Progenitor cell of endocrine pancreas (in vitro differentiated cells): ENCODE data around the gene MRPL16. TPM values are rescaled to one million over a fixed set of nuclear protein-coding genes. Genes with fewer than 3 reads are reported as not detected.
A peak's percentile ranks its signal among the peaks of the same experiment; 100 is the strongest.

Experiments
- DNase-seq: peaks from one replicate; pipeline ENCODE4 v3.0.0; 2021; ENCODE audit warnings: low spot score; ENCODE audit not compliant: unreplicated experiment
- H3K27ac Mint-ChIP-seq: 2 replicates; pipeline ENCODE4 v1.8.0; 2021; ENCODE audit warnings: mild to moderate bottlenecking, moderate library complexity, mixed read lengths
- H3K27me3 Mint-ChIP-seq: 2 replicates; pipeline ENCODE4 v1.8.0; 2021; ENCODE audit warnings: mixed read lengths
- H3K36me3 Mint-ChIP-seq: 2 replicates; pipeline ENCODE4 v1.8.0; 2022; ENCODE audit warnings: mixed read lengths; ENCODE audit not compliant: insufficient read depth
- H3K4me1 Mint-ChIP-seq: 2 replicates; pipeline ENCODE4 v1.8.0; 2021; ENCODE audit warnings: low read depth, mixed read lengths
- H3K4me3 Mint-ChIP-seq: 2 replicates; pipeline ENCODE4 v1.8.0; 2021; ENCODE audit warnings: low read depth, mild to moderate bottlenecking, moderate library complexity, mixed read lengths
- H3K9me3 Mint-ChIP-seq: 2 replicates; pipeline ENCODE4 v1.8.0; 2021; ENCODE audit warnings: low read depth, mixed read lengths
- CTCF ChIP-seq: fragments of 200-600 bp; sonication (generic); IDR thresholded peaks from one replicate; pipeline ENCODE4 v1.5.0; 2021; ENCODE audit warnings: antibody characterized with exemption, mild to moderate bottlenecking; ENCODE audit not compliant: unreplicated experiment
- total RNA-seq: library from RNA; stranded (reverse); gene quantifications from 2 replicates; pipeline ENCODE4 v1.2.1, GENCODE V29; 2021

The MRPL16 gene
- total RNA-seq, 1 donor from 2014 or later, result 44.7 TPM

DNA sequence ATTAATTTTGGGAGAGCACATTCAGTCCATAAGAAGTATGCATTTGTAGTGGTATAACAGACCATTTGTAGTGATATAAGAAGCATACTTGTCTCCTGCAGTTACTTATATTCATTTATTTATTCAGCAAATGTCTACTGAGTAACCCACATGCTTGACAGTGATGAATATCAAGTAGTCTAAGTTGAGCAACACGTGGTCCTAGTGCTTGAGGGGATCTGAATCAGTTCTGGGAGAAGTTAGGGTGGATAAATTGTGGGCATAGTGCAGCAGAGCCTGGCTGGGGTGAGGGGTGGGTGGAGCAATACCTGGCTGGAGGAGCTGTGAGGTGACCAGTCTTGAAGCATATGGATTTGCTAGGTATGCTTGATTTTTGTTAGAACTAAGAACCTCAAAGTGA is 31.1 kb downstream of the MRPL16 start:
- no peak for DNase-seq
- no peaks in the 10 kb centered on the region for H3K27me3 Mint-ChIP-seq
- peaks cover 22% of the 10 kb centered on the region for H3K4me1 Mint-ChIP-seq
- H3K4me3 Mint-ChIP-seq, result no peak overlapping the region
- H3K27ac Mint-ChIP-seq, result no peak overlapping the region
- peaks cover 41% of the 10 kb centered on the region for H3K36me3 Mint-ChIP-seq
- TF ChIP-seq CTCF, result no peak
- peaks cover 5% of the 10 kb centered on the region for H3K9me3 Mint-ChIP-seq

- DNase-seq, result no peak
- Mint-ChIP-seq H3K27ac (peak overlapping the region; percentile 94), H3K36me3 (peaks cover 38% of the 10 kb centered on the region), H3K27me3 (no peaks in the 10 kb centered on the region), H3K4me3 (no peak overlapping the region), H3K4me1 (peaks cover 22% of the 10 kb centered on the region), H3K9me3 (no peaks in the 10 kb centered on the region)
- TF ChIP-seq CTCF, result no peak
Observed at GRCh38 chr11:59778122-59778521, 32.5 kb downstream of the MRPL16 start.

- no peak overlapping the region for H3K4me3 Mint-ChIP-seq
- H3K27me3 Mint-ChIP-seq, result no peaks in the 10 kb centered on the region
- peak overlapping the region; percentile 75 for H3K27ac Mint-ChIP-seq
- H3K4me1 Mint-ChIP-seq, result peaks cover 27% of the 10 kb centered on the region
- no peak for TF ChIP-seq CTCF
- H3K36me3 Mint-ChIP-seq, result peaks cover 37% of the 10 kb centered on the region
- no peaks in the 10 kb centered on the region for H3K9me3 Mint-ChIP-seq
- no peak for DNase-seq
Observed at GRCh38 chr11:59777104-59777503, 33.5 kb downstream of the MRPL16 start.

DNA sequence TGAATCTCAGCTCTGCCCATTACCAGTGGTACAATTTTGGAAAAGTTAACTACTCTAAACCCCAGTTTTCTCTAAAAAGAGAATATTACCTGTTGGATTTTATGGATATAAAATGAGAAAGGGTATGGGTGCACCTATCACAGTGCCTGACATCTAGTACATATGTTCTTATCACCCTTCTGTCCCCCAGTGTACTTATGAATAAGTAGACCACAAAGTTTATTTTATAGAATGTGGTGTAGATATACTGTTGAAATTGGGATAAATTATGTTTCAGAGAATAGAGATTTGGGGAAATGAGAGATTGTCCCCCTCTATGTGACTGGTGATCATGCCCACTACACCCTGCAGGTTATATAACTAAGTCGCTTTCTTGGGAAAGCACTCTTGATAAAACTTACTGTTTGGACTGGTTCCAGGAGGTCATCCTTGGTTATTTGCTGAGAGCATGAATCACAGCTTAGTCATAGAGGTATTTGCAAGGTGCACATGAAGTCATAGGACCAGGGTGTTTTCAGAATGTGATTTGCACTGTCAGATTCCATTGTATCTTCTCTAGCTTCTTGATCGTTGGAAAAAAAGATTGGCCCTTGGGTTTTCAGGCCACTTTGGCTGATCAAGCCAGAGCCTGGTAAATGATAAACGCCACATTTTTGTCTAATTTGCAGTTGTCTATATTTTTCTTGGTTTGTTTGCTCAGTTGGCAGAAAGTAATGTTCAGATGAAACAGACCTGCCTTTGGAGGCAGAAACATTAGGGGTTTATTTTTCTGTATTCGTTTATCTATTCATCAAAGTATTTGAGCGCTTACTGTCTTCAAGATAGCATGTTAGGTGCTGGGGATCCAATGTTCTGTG is 34.1 kb downstream of the MRPL16 start:
- H3K9me3 Mint-ChIP-seq, result no peaks in the 10 kb centered on the region
- H3K27me3 Mint-ChIP-seq, result no peaks in the 10 kb centered on the region
- no peak for DNase-seq
- peak overlapping the region; percentile 75 for H3K27ac Mint-ChIP-seq
- peaks cover 34% of the 10 kb centered on the region for H3K4me1 Mint-ChIP-seq
- TF ChIP-seq CTCF, result no peak
- no peak overlapping the region for H3K4me3 Mint-ChIP-seq
- peaks cover 31% of the 10 kb centered on the region for H3K36me3 Mint-ChIP-seq

DNA sequence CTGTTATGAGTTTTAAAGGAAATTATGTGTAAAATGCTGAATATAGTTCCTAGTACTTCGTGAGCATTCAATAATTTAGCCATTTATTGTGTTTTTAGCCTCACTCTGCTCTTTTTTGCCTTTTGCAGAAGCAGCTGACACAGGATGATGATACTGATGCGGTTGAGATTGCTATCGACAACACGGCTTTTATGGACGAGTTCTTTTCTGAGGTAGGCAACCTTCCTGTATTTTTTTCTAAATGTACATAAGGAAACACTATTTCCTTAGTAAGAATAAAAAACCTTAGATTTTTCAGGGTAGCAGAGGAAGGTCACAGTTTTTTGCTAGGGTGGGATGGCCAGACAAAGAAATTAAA is 37.5 kb downstream of the MRPL16 start:
- no peak for DNase-seq
- TF ChIP-seq CTCF, result no peak
- H3K36me3 Mint-ChIP-seq, result peaks cover 19% of the 10 kb centered on the region
- no peak overlapping the region for H3K4me3 Mint-ChIP-seq
- H3K27me3 Mint-ChIP-seq, result no peaks in the 10 kb centered on the region
- H3K4me1 Mint-ChIP-seq, result peaks cover 31% of the 10 kb centered on the region
- H3K27ac Mint-ChIP-seq, result no peak overlapping the region
- H3K9me3 Mint-ChIP-seq, result no peaks in the 10 kb centered on the region
